ENCODE results near the gene EDNRA. TPM values are rescaled to one million over a fixed set of nuclear protein-coding genes. Genes with fewer than 3 reads are reported as not detected.
A peak's percentile ranks its signal among the peaks of the same experiment; 100 is the strongest.

The EDNRA gene
- total RNA-seq, 1 donor from 2014 or later, result 10.0 TPM

- intact Hi-C loops (cut with micrococcal nuclease), result no loop called here
- no peak for TF ChIP-seq CTCF (IDR thresholded peaks at IDR 0.05; ENCODE audit: borderline replicate concordance)
- Histone ChIP-seq H3K4me1 (peaks cover 29% of the 10 kb centered on the region), H3K36me3 (no peaks in the 10 kb centered on the region), H3K27me3 (ENCODE audit: low read depth) (peaks cover 29% of the 10 kb centered on the region), H3K4me3 (peak overlapping the region; percentile 73), H3K9me3 (replicated peaks) (no peaks in the 10 kb centered on the region), H3K27ac (replicated peaks) (peak overlapping the region; percentile 87)
- no peak for DNase-seq
Measured at GRCh38 chr4:147480502-147480890, 401 bp upstream of the EDNRA start.

- TF ChIP-seq CTCF (IDR thresholded peaks at IDR 0.05; ENCODE audit: borderline replicate concordance), result no peak
- H3K27me3 ChIP-seq (ENCODE audit: low read depth), result peaks cover 29% of the 10 kb centered on the region
- peak overlapping the region; percentile 87 for H3K27ac ChIP-seq (replicated peaks)
- intact Hi-C loops (cut with micrococcal nuclease), result no loop called here
- peak overlapping the region; percentile 73 for H3K4me3 ChIP-seq
- H3K36me3 ChIP-seq, result no peaks in the 10 kb centered on the region
- peaks cover 39% of the 10 kb centered on the region for H3K4me1 ChIP-seq
- no peak for DNase-seq
- no peaks in the 10 kb centered on the region for H3K9me3 ChIP-seq (replicated peaks)
Measured at GRCh38 chr4:147481577-147482109, 746 bp downstream of the EDNRA start.

GRCh38 chr4:147482281-147482680, 1.4 kb downstream of the EDNRA start:
- Histone ChIP-seq H3K9me3 (replicated peaks) (no peaks in the 10 kb centered on the region), H3K4me1 (peaks cover 45% of the 10 kb centered on the region), H3K4me3 (peak overlapping the region; percentile 73), H3K36me3 (no peaks in the 10 kb centered on the region), H3K27me3 (ENCODE audit: low read depth) (peaks cover 29% of the 10 kb centered on the region), H3K27ac (replicated peaks) (peak overlapping the region; percentile 87)
- intact Hi-C loops (cut with micrococcal nuclease), result no loop called here
- TF ChIP-seq CTCF (IDR thresholded peaks at IDR 0.05; ENCODE audit: borderline replicate concordance), result no peak
- no peak for DNase-seq

- H3K9me3 ChIP-seq (replicated peaks), result no peaks in the 10 kb centered on the region
- intact Hi-C loops (cut with micrococcal nuclease), result no loop called here
- no peak for TF ChIP-seq CTCF (IDR thresholded peaks at IDR 0.05; ENCODE audit: borderline replicate concordance)
- H3K4me3 ChIP-seq, result no peak overlapping the region
- no peak overlapping the region for H3K27ac ChIP-seq (replicated peaks)
- peaks cover 59% of the 10 kb centered on the region for H3K4me1 ChIP-seq
- H3K27me3 ChIP-seq (ENCODE audit: low read depth), result peaks cover 27% of the 10 kb centered on the region
- DNase-seq, result no peak
- no peaks in the 10 kb centered on the region for H3K36me3 ChIP-seq
Measured at GRCh38 chr4:147485167-147485566, 4.3 kb downstream of the EDNRA start.

GRCh38 chr4:147487616-147488015, 6.7 kb downstream of the EDNRA start:
- no peak overlapping the region for H3K27ac ChIP-seq (replicated peaks)
- H3K9me3 ChIP-seq (replicated peaks), result no peaks in the 10 kb centered on the region
- no peak overlapping the region for H3K4me3 ChIP-seq
- H3K36me3 ChIP-seq, result no peaks in the 10 kb centered on the region
- intact Hi-C loops (cut with micrococcal nuclease), result no loop called here
- peaks cover 2% of the 10 kb centered on the region for H3K27me3 ChIP-seq (ENCODE audit: low read depth)
- H3K4me1 ChIP-seq, result peaks cover 55% of the 10 kb centered on the region
- TF ChIP-seq CTCF (IDR thresholded peaks at IDR 0.05; ENCODE audit: borderline replicate concordance), result no peak
- DNase-seq, result no peak
